Measurements from ENCODE around the gene DST. TPM values are rescaled to one million over a fixed set of nuclear protein-coding genes. Genes with fewer than 3 reads are reported as not detected.

DST gene
- total RNA-seq, 4 donors from 2014 or later: 189 to 276 (median 219) TPM

- no peak for TF ChIP-seq CTCF (IDR thresholded peaks at IDR 0.05; ENCODE audit: low read depth)
These were observed 100.8 kb downstream of the DST start for GRCh38 chr6:56541741-56542360.

DNA sequence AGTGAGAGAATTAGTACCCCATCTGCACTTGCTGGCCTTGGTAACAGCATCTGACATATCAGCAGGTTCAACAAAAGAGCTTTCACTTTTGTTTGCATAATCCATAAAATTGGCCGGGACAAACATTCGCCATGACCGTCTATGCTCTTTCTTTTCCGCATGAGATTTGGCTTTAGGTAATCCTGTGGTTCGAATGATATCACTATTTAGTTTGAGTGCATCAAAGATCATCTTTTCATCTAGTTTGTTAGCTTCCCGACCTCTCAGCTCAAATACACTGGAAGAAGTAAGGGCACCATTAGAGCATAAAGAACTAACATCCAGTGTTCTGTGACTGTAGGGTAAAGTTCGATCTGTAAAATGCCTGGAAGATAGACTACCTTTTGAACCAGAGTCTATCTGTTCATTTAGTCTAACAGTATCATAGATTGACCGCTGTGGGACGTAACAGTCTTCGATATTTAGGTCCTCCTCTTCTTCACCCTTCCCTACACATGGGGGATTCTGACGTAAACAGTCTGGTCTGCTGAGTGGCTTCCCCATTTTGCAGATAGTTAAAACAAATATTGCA is 101.6 kb downstream of the DST start:
- TF ChIP-seq CTCF (IDR thresholded peaks at IDR 0.05; ENCODE audit: low read depth): no peak

DNA sequence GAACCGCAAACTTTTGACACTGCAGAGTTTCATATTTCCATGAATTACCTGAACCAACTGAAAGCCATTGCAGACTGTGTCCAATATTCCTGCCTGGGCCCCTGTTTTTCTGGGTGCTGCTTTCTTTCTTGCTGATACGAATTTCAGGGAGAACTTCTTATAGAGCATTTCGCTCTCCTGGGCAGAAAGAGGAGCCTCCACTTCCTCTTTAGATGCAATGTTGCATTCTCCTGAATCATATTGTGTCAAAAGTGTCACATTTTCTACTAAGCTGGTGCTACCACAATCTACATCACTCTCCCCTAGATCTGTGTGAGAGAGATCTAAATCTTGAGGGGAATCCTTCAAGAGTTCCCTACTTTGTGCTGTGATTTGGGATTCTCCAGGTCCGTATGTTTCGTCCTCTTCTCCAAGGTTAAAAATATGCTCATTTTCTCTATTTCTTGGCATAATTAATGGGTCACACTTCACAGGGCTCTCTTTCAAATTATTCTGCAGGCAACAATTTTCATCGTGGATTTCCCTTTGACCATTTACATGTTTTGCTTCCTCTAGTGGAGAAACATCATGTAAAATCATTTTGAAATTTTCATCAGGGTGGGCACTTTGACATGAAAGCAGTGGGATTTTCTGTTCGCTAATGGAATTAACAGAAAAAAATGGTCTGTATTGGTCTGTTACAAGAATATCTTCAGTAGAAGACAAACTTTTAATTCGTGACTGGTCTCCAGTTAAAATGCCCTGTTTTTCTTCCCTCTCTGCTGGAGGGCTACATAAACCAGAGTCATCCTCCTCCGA is 102.3 kb downstream of the DST start:
- no peak for TF ChIP-seq CTCF (IDR thresholded peaks at IDR 0.05; ENCODE audit: low read depth)

- no peak for TF ChIP-seq CTCF (IDR thresholded peaks at IDR 0.05; ENCODE audit: low read depth)
These were observed 103.1 kb downstream of the DST start for GRCh38 chr6:56539527-56540105.

DNA sequence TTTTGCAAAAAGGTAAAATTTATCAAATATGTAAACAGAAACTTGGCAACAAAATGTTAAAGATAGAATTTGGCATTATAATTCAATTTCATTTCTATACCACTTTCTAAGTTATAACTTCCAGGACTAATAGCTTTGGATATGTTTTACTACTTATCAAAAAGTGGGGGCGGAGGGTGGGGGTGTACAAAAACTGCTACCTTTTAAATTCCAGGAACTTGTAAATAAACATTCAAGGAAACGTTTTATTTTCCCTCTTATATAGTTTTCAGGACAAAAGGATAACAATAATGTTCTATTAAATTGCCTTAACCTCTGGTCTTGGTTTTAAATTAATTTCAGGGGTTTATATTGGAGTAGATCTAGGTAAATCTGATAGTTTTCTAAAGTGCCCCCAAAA is 103.8 kb downstream of the DST start:
- TF ChIP-seq CTCF (IDR thresholded peaks at IDR 0.05; ENCODE audit: low read depth): no peak

- TF ChIP-seq CTCF (IDR thresholded peaks at IDR 0.05; ENCODE audit: low read depth): no peak
These were observed 105.4 kb downstream of the DST start for GRCh38 chr6:56537223-56537770.

- TF ChIP-seq CTCF (IDR thresholded peaks at IDR 0.05; ENCODE audit: low read depth): no peak
These were observed 106.2 kb downstream of the DST start for GRCh38 chr6:56536536-56536935.

All from subcutaneous adipose tissue (tissue), 4 donors.